GM12878 (cell line): ENCODE measurements around the gene UAP1L1. TPM values are rescaled to one million over a fixed set of nuclear protein-coding genes. Genes with fewer than 3 reads are reported as not detected.
A peak's percentile ranks its signal among the peaks of the same experiment; 100 is the strongest.

Experiments
- BRCA1 ChIP-seq: IDR thresholded peaks from 2 replicates; pipeline ENCODE4 v1.6.1; 2011; ENCODE audit warnings: low read depth, low read length, improper control_type of control experiment
- CEBPB ChIP-seq, 2 experiments: fragments of 150-350 bp in 1 of 2; IDR thresholded peaks; 2 replicates each; pipeline ENCODE4 v1.6.1; 2012 to 2014; ENCODE audit warnings: low read depth in 2 of 2, low read length in 2 of 2, borderline replicate concordance in 1 of 2, inconsistent platforms in 1 of 2
- EGR1 ChIP-seq, 2 experiments: IDR thresholded peaks; 1 replicate in 1 of 2; 2 replicates in 1 of 2; pipeline ENCODE4 v1.6.1; 2011 to 2012; ENCODE audit warnings: low read depth in 2 of 2, low read length in 2 of 2, borderline replicate concordance in 1 of 2, mild to moderate bottlenecking in 1 of 2, moderate library complexity in 1 of 2
- HCFC1 ChIP-seq: fragments of 150-350 bp; IDR thresholded peaks from 2 replicates; pipeline ENCODE4 v1.6.1; 2014; ENCODE audit warnings: low read length
- HDAC6 ChIP-seq: fragments of 200-600 bp; sonication (generic); IDR thresholded peaks from one replicate; pipeline ENCODE4 v1.8.0; 2017; ENCODE audit warnings: antibody characterized with exemption; ENCODE audit not compliant: unreplicated experiment
- KAT2A ChIP-seq: conservative IDR thresholded peaks from 2 replicates; pipeline ENCODE4 v1.6.1; 2011; ENCODE audit warnings: low read depth, low read length; ENCODE audit not compliant: control insufficient read depth
- NFYA ChIP-seq: IDR thresholded peaks from 2 replicates; pipeline ENCODE4 v1.6.1; 2011; ENCODE audit warnings: low read depth, mild to moderate bottlenecking, low read length, improper control_type of control experiment, borderline replicate concordance
- NFYB ChIP-seq: IDR thresholded peaks from 2 replicates; pipeline ENCODE4 v1.6.1; 2011; ENCODE audit warnings: low read depth, mild to moderate bottlenecking, low read length, improper control_type of control experiment, moderate library complexity; ENCODE audit not compliant: insufficient read depth
- PBX3 ChIP-seq: IDR thresholded peaks from 2 replicates; pipeline ENCODE4 v1.6.1; 2011; ENCODE audit warnings: mild to moderate bottlenecking, low read depth, low read length, moderate library complexity; ENCODE audit not compliant: insufficient replicate concordance
- RBBP5 ChIP-seq: fragments of 200-600 bp; sonication (generic); conservative IDR thresholded peaks from 2 replicates; pipeline ENCODE4 v1.6.1; 2016
- RFX5 ChIP-seq: IDR thresholded peaks from 2 replicates; pipeline ENCODE4 v1.6.1; 2011; ENCODE audit warnings: low read depth, low read length, improper control_type of control experiment
- RUNX3 ChIP-seq: IDR thresholded peaks from 2 replicates; pipeline ENCODE4 v1.6.1; 2012; ENCODE audit warnings: low read length, inconsistent platforms
- SIN3A ChIP-seq: IDR thresholded peaks from 2 replicates; pipeline ENCODE4 v1.6.1; 2012; ENCODE audit warnings: low read depth, low read length, improper control_type of control experiment
- STAT3 ChIP-seq: IDR thresholded peaks from 2 replicates; pipeline ENCODE4 v1.6.1; 2011; ENCODE audit warnings: low read depth, low read length, improper control_type of control experiment
- ZNF217 ChIP-seq: fragments of 450-650 bp; IDR thresholded peaks from 2 replicates; pipeline ENCODE4 v1.6.1; 2017; ENCODE audit warnings: antibody characterized with exemption, mild to moderate bottlenecking
- polyA plus RNA-seq, 11 experiments: library from polyadenylated mRNA; depleted of rRNA in 4 of 11; unstranded in 6 of 11; stranded (reverse) in 5 of 11; fragments of >200 nt; fragmentation: Nextera tagmentation in 4 of 11; fragmentation: Illumina TruSeq in 1 of 11; extraction: Ambion mirVana in 4 of 11; extraction: Trizol in 1 of 11; gene quantifications; 1 replicate in 1 of 11; 2 replicates in 10 of 11; pipeline versions ENCODE4 v1.2.1 to v1.2.3, GENCODE V29; 2011 to 2016; ENCODE audit warnings: inconsistent platforms in 2 of 11, missing spikeins in 2 of 11, low read depth in 1 of 11
- total RNA-seq, 4 experiments: library from RNA; depleted of rRNA in 3 of 4; stranded (reverse); fragments of >200 nt in 3 of 4; fragmentation: Illumina TruSeq in 1 of 4; extraction: Trizol in 1 of 4; gene quantifications; 2 replicates each; pipeline versions ENCODE4 v1.2.1 to v1.2.3, GENCODE V29; 2013 to 2021
- TF ChIP-seq, protein P1 (sequence below): IDR thresholded peaks from 2 replicates; pipeline ENCODE4 v1.6.1; 2012; ENCODE audit warnings: mild to moderate bottlenecking, low read depth, low read length
- TF ChIP-seq, protein P2 (sequence below): fragments of 450-650 bp; formaldehyde crosslinking; IDR thresholded peaks from 2 replicates; pipeline ENCODE4 v1.4.0; 2022; ENCODE audit warnings: mild to moderate bottlenecking, moderate library complexity
- TF ChIP-seq, protein P3 (sequence below), 3 experiments: IDR thresholded peaks in 2 of 3; conservative IDR thresholded peaks in 1 of 3; 2 replicates each; pipeline ENCODE4 v1.5.1; 2011; ENCODE audit warnings: low read depth in 3 of 3, low read length in 3 of 3, mild to moderate bottlenecking in 3 of 3, control low read depth in 2 of 3, moderate library complexity in 2 of 3, inconsistent platforms in 1 of 3, mixed read lengths in 1 of 3; ENCODE audit not compliant: control insufficient read depth in 2 of 3, insufficient read depth in 1 of 3; ENCODE audit errors: extremely low read depth in 1 of 3

Gene UAP1L1
- total and polyA plus RNA-seq, 10 of the 15 experiments (the other 5 are each of a cell fraction or from before 2014, with no cell fraction given) = 0.29 to 15.7 (median 5.8) TPM

DNA sequence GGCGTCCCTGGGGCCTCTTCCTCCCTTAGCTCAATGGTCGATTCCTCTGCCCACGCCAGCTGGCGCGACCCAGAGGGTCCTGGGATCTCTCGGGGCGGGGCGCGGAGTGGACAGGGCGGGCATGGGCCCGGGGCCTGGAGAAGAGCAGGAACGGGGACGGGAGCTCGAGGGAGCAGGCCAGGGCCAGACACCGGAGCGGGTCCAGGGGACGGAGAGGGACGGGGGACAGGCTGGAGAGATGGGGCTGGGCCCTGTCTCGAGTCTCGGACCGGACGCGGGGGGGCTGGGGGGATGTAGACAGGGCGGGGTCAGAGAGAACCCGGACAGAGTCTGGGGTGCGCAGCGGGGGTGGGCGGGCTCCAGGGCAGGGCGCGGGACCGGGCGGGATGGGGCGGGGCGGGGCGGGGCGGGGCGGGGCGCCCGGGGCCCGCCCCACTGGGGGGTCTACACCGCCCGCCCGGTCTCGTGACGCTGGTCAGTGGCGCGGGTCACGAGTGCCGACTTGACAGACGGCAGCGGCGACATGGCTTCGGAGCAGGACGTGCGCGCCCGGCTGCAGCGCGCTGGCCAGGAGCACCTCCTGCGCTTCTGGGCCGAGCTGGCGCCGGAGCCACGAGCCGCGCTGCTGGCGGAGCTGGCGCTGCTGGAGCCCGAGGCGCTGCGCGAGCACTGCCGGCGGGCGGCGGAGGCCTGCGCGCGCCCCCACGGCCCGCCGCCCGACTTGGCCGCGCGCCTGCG, at the start of gene UAP1L1 (continued):
- TF ChIP-seq EGR1 (IDR thresholded peaks at IDR 0.05; ENCODE audit: borderline replicate concordance in 1 of 2, low read depth in 2 of 2, low read length in 2 of 2) = no peak
- no peak for TF ChIP-seq RFX5
- TF ChIP-seq CEBPB (IDR thresholded peaks at IDR 0.05; ENCODE audit: borderline replicate concordance in 1 of 2, low read depth in 2 of 2, low read length in 2 of 2) = no peak
- no peak for TF ChIP-seq PBX3
- TF ChIP-seq, protein P1, sequence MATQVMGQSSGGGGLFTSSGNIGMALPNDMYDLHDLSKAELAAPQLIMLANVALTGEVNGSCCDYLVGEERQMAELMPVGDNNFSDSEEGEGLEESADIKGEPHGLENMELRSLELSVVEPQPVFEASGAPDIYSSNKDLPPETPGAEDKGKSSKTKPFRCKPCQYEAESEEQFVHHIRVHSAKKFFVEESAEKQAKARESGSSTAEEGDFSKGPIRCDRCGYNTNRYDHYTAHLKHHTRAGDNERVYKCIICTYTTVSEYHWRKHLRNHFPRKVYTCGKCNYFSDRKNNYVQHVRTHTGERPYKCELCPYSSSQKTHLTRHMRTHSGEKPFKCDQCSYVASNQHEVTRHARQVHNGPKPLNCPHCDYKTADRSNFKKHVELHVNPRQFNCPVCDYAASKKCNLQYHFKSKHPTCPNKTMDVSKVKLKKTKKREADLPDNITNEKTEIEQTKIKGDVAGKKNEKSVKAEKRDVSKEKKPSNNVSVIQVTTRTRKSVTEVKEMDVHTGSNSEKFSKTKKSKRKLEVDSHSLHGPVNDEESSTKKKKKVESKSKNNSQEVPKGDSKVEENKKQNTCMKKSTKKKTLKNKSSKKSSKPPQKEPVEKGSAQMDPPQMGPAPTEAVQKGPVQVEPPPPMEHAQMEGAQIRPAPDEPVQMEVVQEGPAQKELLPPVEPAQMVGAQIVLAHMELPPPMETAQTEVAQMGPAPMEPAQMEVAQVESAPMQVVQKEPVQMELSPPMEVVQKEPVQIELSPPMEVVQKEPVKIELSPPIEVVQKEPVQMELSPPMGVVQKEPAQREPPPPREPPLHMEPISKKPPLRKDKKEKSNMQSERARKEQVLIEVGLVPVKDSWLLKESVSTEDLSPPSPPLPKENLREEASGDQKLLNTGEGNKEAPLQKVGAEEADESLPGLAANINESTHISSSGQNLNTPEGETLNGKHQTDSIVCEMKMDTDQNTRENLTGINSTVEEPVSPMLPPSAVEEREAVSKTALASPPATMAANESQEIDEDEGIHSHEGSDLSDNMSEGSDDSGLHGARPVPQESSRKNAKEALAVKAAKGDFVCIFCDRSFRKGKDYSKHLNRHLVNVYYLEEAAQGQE = no peak
- no peak for TF ChIP-seq STAT3
- no peak for TF ChIP-seq BRCA1
- TF ChIP-seq, protein P2, sequence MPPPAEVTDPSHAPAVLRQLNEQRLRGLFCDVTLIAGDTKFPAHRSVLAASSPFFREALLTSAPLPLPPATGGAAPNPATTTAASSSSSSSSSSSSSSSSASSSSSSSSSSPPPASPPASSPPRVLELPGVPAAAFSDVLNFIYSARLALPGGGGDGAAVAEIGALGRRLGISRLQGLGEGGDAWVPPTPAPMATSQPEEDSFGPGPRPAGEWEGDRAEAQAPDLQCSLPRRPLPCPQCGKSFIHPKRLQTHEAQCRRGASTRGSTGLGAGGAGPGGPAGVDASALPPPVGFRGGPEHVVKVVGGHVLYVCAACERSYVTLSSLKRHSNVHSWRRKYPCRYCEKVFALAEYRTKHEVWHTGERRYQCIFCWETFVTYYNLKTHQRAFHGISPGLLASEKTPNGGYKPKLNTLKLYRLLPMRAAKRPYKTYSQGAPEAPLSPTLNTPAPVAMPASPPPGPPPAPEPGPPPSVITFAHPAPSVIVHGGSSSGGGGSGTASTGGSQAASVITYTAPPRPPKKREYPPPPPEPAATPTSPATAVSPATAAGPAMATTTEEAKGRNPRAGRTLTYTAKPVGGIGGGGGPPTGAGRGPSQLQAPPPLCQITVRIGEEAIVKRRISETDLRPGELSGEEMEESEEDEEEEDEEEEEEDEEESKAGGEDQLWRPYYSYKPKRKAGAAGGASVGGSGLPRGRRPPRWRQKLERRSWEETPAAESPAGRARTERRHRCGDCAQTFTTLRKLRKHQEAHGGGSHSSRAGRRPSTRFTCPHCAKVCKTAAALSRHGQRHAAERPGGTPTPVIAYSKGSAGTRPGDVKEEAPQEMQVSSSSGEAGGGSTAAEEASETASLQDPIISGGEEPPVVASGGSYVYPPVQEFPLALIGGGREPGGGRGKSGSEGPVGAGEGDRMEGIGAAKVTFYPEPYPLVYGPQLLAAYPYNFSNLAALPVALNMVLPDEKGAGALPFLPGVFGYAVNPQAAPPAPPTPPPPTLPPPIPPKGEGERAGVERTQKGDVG (CRISPR knock-in tag) = no peak
- TF ChIP-seq HDAC6 = no peak
- TF ChIP-seq RBBP5 = no peak
- no peak for TF ChIP-seq KAT2A
- TF ChIP-seq, protein P3, sequence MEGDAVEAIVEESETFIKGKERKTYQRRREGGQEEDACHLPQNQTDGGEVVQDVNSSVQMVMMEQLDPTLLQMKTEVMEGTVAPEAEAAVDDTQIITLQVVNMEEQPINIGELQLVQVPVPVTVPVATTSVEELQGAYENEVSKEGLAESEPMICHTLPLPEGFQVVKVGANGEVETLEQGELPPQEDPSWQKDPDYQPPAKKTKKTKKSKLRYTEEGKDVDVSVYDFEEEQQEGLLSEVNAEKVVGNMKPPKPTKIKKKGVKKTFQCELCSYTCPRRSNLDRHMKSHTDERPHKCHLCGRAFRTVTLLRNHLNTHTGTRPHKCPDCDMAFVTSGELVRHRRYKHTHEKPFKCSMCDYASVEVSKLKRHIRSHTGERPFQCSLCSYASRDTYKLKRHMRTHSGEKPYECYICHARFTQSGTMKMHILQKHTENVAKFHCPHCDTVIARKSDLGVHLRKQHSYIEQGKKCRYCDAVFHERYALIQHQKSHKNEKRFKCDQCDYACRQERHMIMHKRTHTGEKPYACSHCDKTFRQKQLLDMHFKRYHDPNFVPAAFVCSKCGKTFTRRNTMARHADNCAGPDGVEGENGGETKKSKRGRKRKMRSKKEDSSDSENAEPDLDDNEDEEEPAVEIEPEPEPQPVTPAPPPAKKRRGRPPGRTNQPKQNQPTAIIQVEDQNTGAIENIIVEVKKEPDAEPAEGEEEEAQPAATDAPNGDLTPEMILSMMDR (IDR thresholded peaks at IDR 0.05 in 2 of 3, conservative IDR thresholded peaks at IDR 0.05 in 1 of 3; ENCODE audit: control insufficient read depth in 2 of 3, extremely low read depth in 1 of 3, insufficient read depth in 1 of 3, low read depth in 3 of 3, low read length in 3 of 3) = no peak
- no peak for TF ChIP-seq RUNX3
- TF ChIP-seq NFYA = no peak
- TF ChIP-seq ZNF217 = 0 out of 2 replicates have a peak, but pooled peaks have one; percentile 42
- TF ChIP-seq SIN3A = no peak
- TF ChIP-seq NFYB = no peak
- TF ChIP-seq HCFC1 = no peak
